Epithelial cell of esophagus (primary cell): ENCODE data around the gene TSPAN31.

ENCODE experiments used
- DNase-seq: peaks from one replicate; pipeline ENCODE4 v3.0.0; 2010; ENCODE audit warnings: low read depth
- H3K4me3 ChIP-seq: 2 replicates; pipeline ENCODE4 v1.5.1; 2011; ENCODE audit warnings: mild to moderate bottlenecking, low read length, control low read depth
- CTCF ChIP-seq: IDR thresholded peaks from 2 replicates; pipeline ENCODE4 v1.5.1; 2011; ENCODE audit warnings: low read depth, mild to moderate bottlenecking, low read length, control low read depth, inconsistent platforms; ENCODE audit not compliant: insufficient read depth; ENCODE audit errors: missing control alignments

TSPAN31 gene

DNA sequence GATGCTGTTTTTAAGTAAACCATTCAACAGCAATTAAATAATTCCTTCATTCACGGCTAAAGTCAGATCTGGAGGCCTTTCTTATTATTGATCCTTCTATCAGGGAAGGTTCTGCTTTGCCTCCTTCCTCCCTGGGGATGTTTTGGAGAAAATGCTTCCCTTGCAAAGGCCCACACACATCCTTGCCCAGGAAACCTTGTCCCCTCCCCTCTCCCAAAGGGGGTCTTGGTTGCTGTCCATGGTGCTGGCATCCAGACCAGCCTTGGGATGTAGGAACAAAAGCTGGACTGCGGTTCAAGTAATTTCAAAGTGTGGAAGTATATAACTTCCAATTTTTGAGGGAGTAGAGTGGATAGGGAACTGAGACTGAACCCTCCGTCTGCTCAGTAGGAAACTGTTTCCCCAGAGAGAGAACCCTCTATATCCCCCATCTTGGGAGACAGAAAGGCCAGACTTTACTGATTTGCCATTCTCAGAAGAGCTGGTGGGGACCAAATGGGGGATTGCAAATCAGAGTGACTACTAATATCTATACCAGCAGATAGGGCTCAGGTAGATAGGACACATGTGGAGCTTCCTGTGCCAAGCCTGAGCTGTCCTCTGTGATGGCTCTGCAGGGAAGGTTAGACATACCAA, 15.6 kb downstream of the TSPAN31 start:
- no peak for DNase-seq
- H3K4me3 ChIP-seq = no peak overlapping the region
- no peak for TF ChIP-seq CTCF

- no peak for TF ChIP-seq CTCF
- no peak for DNase-seq
- H3K4me3 ChIP-seq = no peak overlapping the region
Measured at GRCh38 chr12:57761391-57761998, 16.7 kb downstream of the TSPAN31 start.

GRCh38 chr12:57762463-57762862, 17.6 kb downstream of the TSPAN31 start:
- no peak overlapping the region for H3K4me3 ChIP-seq
- TF ChIP-seq CTCF = no peak
- DNase-seq = no peak

DNA sequence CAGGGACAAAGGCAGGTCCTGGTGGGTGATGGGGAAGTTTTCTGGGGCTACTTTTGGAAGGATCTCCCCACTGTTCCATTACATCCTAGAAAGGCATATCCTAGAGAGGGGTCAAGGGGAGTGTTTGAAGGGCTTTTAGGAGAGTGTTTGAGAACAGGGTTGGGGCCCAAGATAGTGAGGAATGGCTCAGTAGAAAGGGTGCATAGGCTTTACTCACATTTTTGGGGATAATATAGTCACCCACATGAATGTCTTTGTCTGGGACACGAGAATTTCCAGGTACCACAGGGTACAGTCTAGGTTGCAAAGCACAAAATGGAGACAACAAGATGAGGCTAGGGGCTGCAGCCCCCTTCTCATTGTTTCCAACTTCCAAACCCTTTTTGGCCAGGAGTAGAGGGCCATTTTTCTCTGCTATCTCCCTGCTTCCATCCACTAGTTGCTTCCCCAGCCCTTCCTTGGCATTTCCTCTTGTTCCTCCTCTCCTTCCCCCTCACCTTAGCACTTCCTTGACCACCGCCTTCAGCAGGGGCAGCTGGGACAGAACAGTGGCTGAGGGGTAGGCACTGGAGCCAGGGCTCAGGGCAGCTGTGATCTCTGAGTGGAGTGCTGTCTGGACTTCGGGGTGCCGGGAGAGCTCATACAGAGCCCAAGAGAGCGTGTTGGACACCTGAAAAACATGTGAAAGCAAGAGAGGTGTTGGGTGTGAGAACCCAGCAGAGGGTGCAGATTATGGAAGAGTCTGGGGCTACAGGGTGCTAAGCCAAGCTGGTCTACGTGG, 19.2 kb downstream of the TSPAN31 start:
- no peak overlapping the region for H3K4me3 ChIP-seq
- no peak for TF ChIP-seq CTCF
- DNase-seq = no peak

- peak overlapping the region; percentile 53 for H3K4me3 ChIP-seq
- no peak for DNase-seq
- TF ChIP-seq CTCF = no peak
Measured at GRCh38 chr12:57764662-57765002, 19.8 kb downstream of the TSPAN31 start.

- H3K4me3 ChIP-seq = peak overlapping the region; percentile 53
- peak; percentile 31 for TF ChIP-seq CTCF
- peak; percentile 86 for DNase-seq
Measured at GRCh38 chr12:57765003-57765697, 20.3 kb downstream of the TSPAN31 start.
